Endothelial cell of umbilical vein (primary cell): ENCODE results near the gene TARDBP. TPM values are rescaled to one million over a fixed set of nuclear protein-coding genes. Genes with fewer than 3 reads are reported as not detected.

ENCODE experiments used
- BruUV-seq: library from RNA; stranded (reverse); fragments of 400-500 nt; replicated peaks from 2 replicates; lab custom pipeline; 2021; lab: Mats Ljungman, UMichigan
- CTCF ChIA-PET: fragments of 300-600, 350-600 bp; sonication (Branson Sonifier 250); formaldehyde crosslinking; loops from one replicate; lab custom pipeline; 2021; ENCODE audit warnings: antibody characterized with exemption, inconsistent platforms; lab: Charles Lee
- POLR2A ChIA-PET: fragments of 300-600, 350-600 bp; sonication (Branson Sonifier 250); formaldehyde crosslinking; loops from one replicate; lab custom pipeline; 2021; ENCODE audit warnings: antibody characterized with exemption, inconsistent platforms; lab: Charles Lee
- DNase-seq: peaks from one replicate; pipeline ENCODE4 v3.0.0-alpha.2; 2011; ENCODE audit warnings: low read depth, low spot score
- FAIRE-seq: peaks from 2 replicates; lab custom pipeline; 2011; peaks lifted over from hg19 to GRCh38; lab: Jason Lieb, UNC
- H2AFZ ChIP-seq: 2 replicates; pipeline ENCODE4 v1.6.0; 2012; ENCODE audit warnings: low read depth, low read length, control low read depth, inconsistent platforms
- H3K27ac ChIP-seq: 2 replicates; pipeline ENCODE4 v1.5.1; 2011; ENCODE audit warnings: low read depth, mild to moderate bottlenecking, control low read depth, low read length, moderate library complexity; ENCODE audit not compliant: insufficient read depth
- H3K27me3 ChIP-seq, 2 experiments: 2 replicates each; pipeline versions ENCODE4 v1.6.0 to v1.6.1; 2011; ENCODE audit warnings: low read length in 2 of 2, mixed read lengths in 1 of 2; ENCODE audit not compliant: control insufficient read depth in 2 of 2, insufficient read depth in 2 of 2
- H3K36me3 ChIP-seq, 2 experiments: 2 replicates in 1 of 2; 3 replicates in 1 of 2; pipeline ENCODE4 v1.5.1; 2011; ENCODE audit warnings: low read length in 2 of 2, mild to moderate bottlenecking in 1 of 2, moderate library complexity in 1 of 2; ENCODE audit not compliant: control insufficient read depth in 2 of 2, insufficient read depth in 2 of 2; ENCODE audit errors: extremely low read depth in 1 of 2
- H3K4me1 ChIP-seq: 3 replicates; pipeline ENCODE4 v1.5.1; 2011; ENCODE audit warnings: mild to moderate bottlenecking, low read length; ENCODE audit not compliant: control insufficient read depth, insufficient read depth; ENCODE audit errors: extremely low read depth
- H3K4me2 ChIP-seq: 2 replicates; pipeline ENCODE4 v1.6.1; 2011; ENCODE audit warnings: low read length, control low read depth, mixed read lengths; ENCODE audit not compliant: insufficient read depth
- H3K4me3 ChIP-seq, 3 experiments: fragments of 200-600 bp in 1 of 3; sonication (generic), shearing (Covaris generic) in 1 of 3; replicated peaks in 1 of 3; 2 replicates each; pipeline ENCODE4 v1.5.1; 2011 to 2016; ENCODE audit warnings: control low read depth in 3 of 3, low read length in 3 of 3, mild to moderate bottlenecking in 2 of 3, inconsistent platforms in 1 of 3, low read depth in 1 of 3, moderate library complexity in 1 of 3; ENCODE audit not compliant: insufficient read depth in 1 of 3
- H3K79me2 ChIP-seq: 2 replicates; pipeline ENCODE4 v1.6.0; 2012; ENCODE audit warnings: low read length, inconsistent platforms; ENCODE audit not compliant: control insufficient read depth, insufficient read depth
- H3K9ac ChIP-seq: replicated peaks from 2 replicates; pipeline ENCODE3; 2011; ENCODE audit warnings: low read length, control low read depth; ENCODE audit not compliant: insufficient read depth; ENCODE audit errors: extremely low read depth
- H3K9me1 ChIP-seq: replicated peaks from 3 replicates; pipeline ENCODE4 v1.6.0; 2011; ENCODE audit warnings: mild to moderate bottlenecking, low read length; ENCODE audit not compliant: control insufficient read depth, insufficient read depth; ENCODE audit errors: extremely low read depth
- H3K9me3 ChIP-seq: replicated peaks from 2 replicates; pipeline ENCODE4 v1.5.1; 2012; ENCODE audit warnings: low read length, inconsistent platforms; ENCODE audit not compliant: control insufficient read depth, insufficient read depth
- H4K20me1 ChIP-seq: replicated peaks from 2 replicates; pipeline ENCODE3; 2011; ENCODE audit warnings: mild to moderate bottlenecking, low read length; ENCODE audit not compliant: control insufficient read depth, insufficient read depth; ENCODE audit errors: extremely low read depth
- CTCF ChIP-seq, 2 donors: IDR thresholded peaks; 1 replicate in 1 of 2; 2 replicates in 1 of 2; pipeline ENCODE4 v1.5.1; 2011; ENCODE audit warnings: low read length in 2 of 2, mild to moderate bottlenecking in 2 of 2, moderate library complexity in 2 of 2, control low read depth in 1 of 2, inconsistent platforms in 1 of 2, low read depth in 1 of 2; ENCODE audit not compliant: insufficient read depth in 1 of 2; ENCODE audit errors: extremely low read depth in 1 of 2
- EZH2 ChIP-seq: IDR thresholded peaks from 2 replicates; pipeline ENCODE4 v1.6.1; 2012; ENCODE audit warnings: borderline replicate concordance, low read depth, mild to moderate bottlenecking, moderate library complexity, low read length, inconsistent platforms; ENCODE audit not compliant: severe bottlenecking
- FOS ChIP-seq: IDR thresholded peaks from 2 replicates; pipeline ENCODE4 v1.6.1; 2011; ENCODE audit warnings: mild to moderate bottlenecking, low read length, moderate library complexity, borderline replicate concordance; ENCODE audit not compliant: insufficient read depth
- GATA2 ChIP-seq: IDR thresholded peaks from 2 replicates; pipeline ENCODE4 v1.7.0; 2011; ENCODE audit warnings: low read depth, mild to moderate bottlenecking, moderate library complexity, mixed read lengths, low read length; ENCODE audit not compliant: insufficient read length, insufficient read depth
- JUN ChIP-seq: IDR thresholded peaks from 2 replicates; pipeline ENCODE4 v1.6.1; 2011; ENCODE audit warnings: borderline replicate concordance, low read depth; ENCODE audit not compliant: insufficient read length, insufficient read depth
- MAX ChIP-seq: IDR thresholded peaks from 2 replicates; pipeline ENCODE4 v1.6.1; 2011; ENCODE audit not compliant: insufficient read depth, insufficient read length
- MYC ChIP-seq: IDR thresholded peaks from one replicate; pipeline ENCODE4 v1.6.1; 2011; ENCODE audit warnings: mild to moderate bottlenecking, low read depth, low read length
- POLR2A ChIP-seq: IDR thresholded peaks from 2 replicates; pipeline ENCODE4 v1.6.1; 2012; ENCODE audit warnings: low read depth, mild to moderate bottlenecking, control low read depth, low read length
- POLR2AphosphoS5 ChIP-seq: IDR thresholded peaks from 2 replicates; pipeline ENCODE4 v1.6.1; 2012; ENCODE audit warnings: low read depth, mild to moderate bottlenecking, control low read depth, low read length, moderate library complexity; ENCODE audit not compliant: insufficient read depth
- dilution Hi-C: fragments of 300-500 bp; cut with MboI; formaldehyde crosslinking; loops from one replicate; pipeline ENCODE4 v1.15.0; 2019; ENCODE audit warnings: low sequenced_read_pairs; ENCODE audit not compliant: extremely low pct_ligation_motif_present
- intact Hi-C: fragments of 100-400 bp; cut with micrococcal nuclease; formaldehyde crosslinking; loops from one replicate; pipeline ENCODE4 v1.10.0; 2022
- polyA plus RNA-seq, 4 experiments: library from polyadenylated mRNA; depleted of rRNA in 3 of 4; stranded (reverse) in 3 of 4; unstranded in 1 of 4; fragments of >200 nt; gene quantifications; 2 replicates each; pipeline versions ENCODE4 v1.2.1 to v1.2.3, GENCODE V29; 2011 to 2012; ENCODE audit warnings: missing spikeins in 1 of 4
- total RNA-seq: library from RNA; stranded (reverse); gene quantifications from 2 replicates; pipeline ENCODE4 v1.2.3, GENCODE V29; 2021

TARDBP gene
- total and polyA plus RNA-seq, 2 donors (not counting 3 experiments of a cell fraction or from before 2014, with no cell fraction given): 106 to 183 TPM

- peaks cover 7 to 11% of the 10 kb centered on the region in 2 experiments for H3K27me3 ChIP-seq
- ChIA-PET POLR2A (no interaction called here), CTCF (interaction anchor here (1.1 to 1.6 kb wide), 2 partner anchors 10 to 140 kb away, joined by 5 read pairs; no protein-coding TSS in a partner anchor)
- no peaks in the 10 kb centered on the region for H4K20me1 ChIP-seq
- no peak overlapping the region for H3K9ac ChIP-seq
- no peak overlapping the region for H3K4me3 ChIP-seq
- H3K9me3 ChIP-seq: no peaks in the 10 kb centered on the region
- H3K36me3 ChIP-seq: no peaks in the 10 kb centered on the region
- BruUV-seq: no TSS peak
- DNase-seq: no peak
- dilution Hi-C loops: no loop called here
- no peaks in the 10 kb centered on the region for H3K9me1 ChIP-seq
- TF ChIP-seq POLR2A (no peak), JUN (no peak), CTCF (IDR thresholded peaks at IDR 0.05; ENCODE audit: extremely low read depth in 1 of 2, insufficient read depth in 1 of 2, low read depth in 1 of 2, low read length in 2 of 2) (no peak), MAX (no peak), FOS (no peak), POLR2AphosphoS5 (no peak), EZH2 (no peak), GATA2 (no peak), MYC (no peak)
- no peak overlapping the region for H3K4me2 ChIP-seq
- H2AFZ ChIP-seq: no peak overlapping the region
- no peaks in the 10 kb centered on the region for H3K79me2 ChIP-seq
- no peaks in the 10 kb centered on the region for H3K4me1 ChIP-seq
- intact Hi-C loops: no loop called here
- FAIRE-seq: no peak
- H3K27ac ChIP-seq: no peak overlapping the region
Observed at GRCh38 chr1:10978719-10979118, 33.7 kb upstream of the TARDBP start.
